NB4 (cell line): ENCODE measurements around the gene TGFBR3.

Experiments
- MYC ChIP-seq: IDR thresholded peaks from 2 replicates; pipeline ENCODE4 v1.6.1; 2011; ENCODE audit warnings: low read depth, low read length
- POLR2A ChIP-seq: IDR thresholded peaks from 2 replicates; pipeline ENCODE4 v1.6.1; 2011; ENCODE audit warnings: mild to moderate bottlenecking; ENCODE audit not compliant: insufficient read length; ENCODE audit errors: extremely low read depth
- TF ChIP-seq, protein P1 (sequence below): IDR thresholded peaks from one replicate; pipeline ENCODE4 v1.5.1; 2012; ENCODE audit warnings: low read depth, low read length

GRCh38 chr1:91821126-91821868 is 64.7 kb downstream of the TGFBR3 start:
- TF ChIP-seq, protein P1, sequence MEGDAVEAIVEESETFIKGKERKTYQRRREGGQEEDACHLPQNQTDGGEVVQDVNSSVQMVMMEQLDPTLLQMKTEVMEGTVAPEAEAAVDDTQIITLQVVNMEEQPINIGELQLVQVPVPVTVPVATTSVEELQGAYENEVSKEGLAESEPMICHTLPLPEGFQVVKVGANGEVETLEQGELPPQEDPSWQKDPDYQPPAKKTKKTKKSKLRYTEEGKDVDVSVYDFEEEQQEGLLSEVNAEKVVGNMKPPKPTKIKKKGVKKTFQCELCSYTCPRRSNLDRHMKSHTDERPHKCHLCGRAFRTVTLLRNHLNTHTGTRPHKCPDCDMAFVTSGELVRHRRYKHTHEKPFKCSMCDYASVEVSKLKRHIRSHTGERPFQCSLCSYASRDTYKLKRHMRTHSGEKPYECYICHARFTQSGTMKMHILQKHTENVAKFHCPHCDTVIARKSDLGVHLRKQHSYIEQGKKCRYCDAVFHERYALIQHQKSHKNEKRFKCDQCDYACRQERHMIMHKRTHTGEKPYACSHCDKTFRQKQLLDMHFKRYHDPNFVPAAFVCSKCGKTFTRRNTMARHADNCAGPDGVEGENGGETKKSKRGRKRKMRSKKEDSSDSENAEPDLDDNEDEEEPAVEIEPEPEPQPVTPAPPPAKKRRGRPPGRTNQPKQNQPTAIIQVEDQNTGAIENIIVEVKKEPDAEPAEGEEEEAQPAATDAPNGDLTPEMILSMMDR: no peak
- TF ChIP-seq POLR2A (no peak), MYC (no peak)
